NCI-H446 treated with DMSO at 0.1 percent for 48 hours (cell line): Measurements from ENCODE around the gene EIF2B1.
A peak's percentile ranks its signal among the peaks of the same experiment; 100 is the strongest.
"Not testable (repeated sequence)": the region's sequence is repeated elsewhere in the genome, so short reads cannot be mapped to it uniquely, and the experiment has no call there.

Source experiments
- DNase-seq: peaks from one replicate; lab custom pipeline; 2025; lab: John Stamatoyannopoulos, UW

The EIF2B1 gene

GRCh38 chr12:123617580-123617979 lies 15.9 kb downstream of the EIF2B1 start:
- DNase-seq, result no peak

GRCh38 chr12:123617144-123617543 lies 16.3 kb downstream of the EIF2B1 start:
- DNase-seq, result no peak

GRCh38 chr12:123614531-123614930 lies 19.0 kb downstream of the EIF2B1 start:
- no peak for DNase-seq

- no peak for DNase-seq
Measured at GRCh38 chr12:123614110-123614509, 19.4 kb downstream of the EIF2B1 start.

- peak; percentile 41 for DNase-seq
Measured at GRCh38 chr12:123608182-123608581, 25.3 kb downstream of the EIF2B1 start.

- DNase-seq, result no peak
Measured at GRCh38 chr12:123607756-123608155, 25.7 kb downstream of the EIF2B1 start.

GRCh38 chr12:123603495-123603894 lies 30.0 kb downstream of the EIF2B1 start:
- not testable (repeated sequence) for DNase-seq

GRCh38 chr12:123602651-123603195 lies 30.8 kb downstream of the EIF2B1 start:
- DNase-seq, result no peak

GRCh38 chr12:123601602-123602489 lies 31.6 kb downstream of the EIF2B1 start, which contains the start of gene DDX55:
TSS of gene DDX55 (plus strand) at chr12:123602099. CDS start at chr12:123602149, 50 bp downstream.
- peak; percentile 57 for DNase-seq

GRCh38 chr12:123599721-123600120 lies 33.8 kb downstream of the EIF2B1 start:
- DNase-seq, result no peak

- no peak for DNase-seq
Measured at GRCh38 chr12:123599310-123599709, 34.2 kb downstream of the EIF2B1 start.

- DNase-seq, result no peak
Measured at GRCh38 chr12:123598522-123598921, 35.0 kb downstream of the EIF2B1 start.

GRCh38 chr12:123597100-123597499 lies 36.4 kb downstream of the EIF2B1 start:
- no peak for DNase-seq

- DNase-seq, result no peak
Measured at GRCh38 chr12:123595729-123596128, 37.8 kb downstream of the EIF2B1 start.

- DNase-seq, result no peak
Measured at GRCh38 chr12:123591702-123592481, 41.6 kb downstream of the EIF2B1 start.

- DNase-seq, result no peak
Measured at GRCh38 chr12:123580772-123581171, 52.7 kb downstream of the EIF2B1 start.

- not testable (repeated sequence) for DNase-seq
Measured at GRCh38 chr12:123578829-123579228, 54.7 kb downstream of the EIF2B1 start.

GRCh38 chr12:123578243-123578642 lies 55.2 kb downstream of the EIF2B1 start:
- no peak for DNase-seq

- no peak for DNase-seq
Measured at GRCh38 chr12:123576611-123577010, 56.9 kb downstream of the EIF2B1 start.

GRCh38 chr12:123573870-123574269 lies 59.6 kb downstream of the EIF2B1 start:
- DNase-seq, result no peak

- no peak for DNase-seq
Measured at GRCh38 chr12:123572391-123572790, 61.1 kb downstream of the EIF2B1 start.

GRCh38 chr12:123571343-123571813 lies 62.1 kb downstream of the EIF2B1 start:
- DNase-seq, result peak; percentile 6
